Endodermal cell (in vitro differentiated cells): ENCODE measurements around the gene LGR6. TPM values are rescaled to one million over a fixed set of nuclear protein-coding genes. Genes with fewer than 3 reads are reported as not detected.
"Not testable (repeated sequence)": the region's sequence is repeated elsewhere in the genome, so short reads cannot be mapped to it uniquely, and the experiment has no call there.

ENCODE experiments used
- DNase-seq: peaks from one replicate; pipeline ENCODE4 v3.0.0-alpha.2; 2017
- H3K27ac ChIP-seq: 2 replicates; pipeline ENCODE4 v1.5.1; 2013; ENCODE audit warnings: mild to moderate bottlenecking, low read depth, low read length, moderate library complexity
- H3K27me3 ChIP-seq: 2 replicates; pipeline ENCODE4 v1.6.1; 2013; ENCODE audit warnings: mild to moderate bottlenecking, low read length, moderate library complexity; ENCODE audit not compliant: insufficient read depth, control insufficient read depth, poor library complexity, severe bottlenecking
- H3K36me3 ChIP-seq: 2 replicates; pipeline ENCODE4 v1.7.0; 2013; ENCODE audit warnings: mild to moderate bottlenecking, low read length, moderate library complexity; ENCODE audit not compliant: control insufficient read depth, insufficient read depth
- H3K4me1 ChIP-seq: one replicate; pipeline ENCODE4 v1.7.0; 2013; ENCODE audit warnings: low read length; ENCODE audit not compliant: control insufficient read depth, insufficient read depth
- H3K4me3 ChIP-seq: 2 replicates; pipeline ENCODE4 v1.5.1; 2013; ENCODE audit warnings: mild to moderate bottlenecking, low read length, moderate library complexity
- H3K9ac ChIP-seq: 2 replicates; pipeline ENCODE4 v1.6.1; 2013; ENCODE audit warnings: mild to moderate bottlenecking, low read length, moderate library complexity; ENCODE audit not compliant: poor library complexity, severe bottlenecking; ENCODE audit errors: extremely low read depth
- H3K9me3 ChIP-seq: 2 replicates; pipeline ENCODE4 v1.6.1; 2013; ENCODE audit warnings: mild to moderate bottlenecking, low read length, moderate library complexity; ENCODE audit not compliant: control insufficient read depth
- H3K27ac Mint-ChIP-seq: 2 replicates; pipeline ENCODE4 v1.8.0; 2020; ENCODE audit warnings: mixed read lengths
- H3K27me3 Mint-ChIP-seq: 2 replicates; pipeline ENCODE4 v1.8.0; 2021; ENCODE audit warnings: mild to moderate bottlenecking, mixed read lengths; ENCODE audit not compliant: insufficient read depth
- H3K36me3 Mint-ChIP-seq: 2 replicates; pipeline ENCODE4 v1.8.0; 2020; ENCODE audit warnings: low read depth, mixed read lengths
- H3K4me1 Mint-ChIP-seq: 2 replicates; pipeline ENCODE4 v1.8.0; 2020; ENCODE audit warnings: mixed read lengths
- H3K4me3 Mint-ChIP-seq: 2 replicates; pipeline ENCODE4 v1.8.0; 2020; ENCODE audit warnings: mild to moderate bottlenecking, moderate library complexity, mixed read lengths
- H3K9me3 Mint-ChIP-seq: 2 replicates; pipeline ENCODE4 v1.8.0; 2020; ENCODE audit warnings: mild to moderate bottlenecking, mixed read lengths
- CTCF ChIP-seq: fragments of 200-600 bp; sonication (generic); conservative IDR thresholded peaks from 2 replicates; pipeline ENCODE4 v1.5.0; 2021; ENCODE audit warnings: antibody characterized with exemption, mild to moderate bottlenecking
- WGBS, 2 experiments: methylation state at CpG; one replicate each; pipeline versions ENCODE4 v1.1.5 to v1.1.7; 2013; ENCODE audit warnings: missing lambda C conversion rate in 2 of 2, mixed read lengths in 1 of 2; ENCODE audit not compliant: insufficient coverage in 1 of 2, insufficient read length in 1 of 2; 5-methylcytosine and 5-hydroxymethylcytosine counted together
- total RNA-seq, 2 donors: library from RNA; stranded (reverse); fragmentation: NEBNext Ultra II Directional in 1 of 2; extraction: Animal tissue kit (Norgen Biotek cat#: 25700) in 1 of 2; gene quantifications; 2 replicates in 1 of 2; 3 replicates in 1 of 2; pipeline ENCODE4 v1.2.1, GENCODE V29; 2021

LGR6 gene
- total RNA-seq, 2 donors from 2014 or later = 0.73 to 1.5 TPM

GRCh38 chr1:202349206-202349928 lies 155.8 kb downstream of the LGR6 start:
- Histone ChIP-seq H3K36me3 (no peaks in the 10 kb centered on the region), H3K9ac (peak overlapping the region; percentile 97), H3K27me3 (no peaks in the 10 kb centered on the region), H3K4me3 (peak overlapping the region; percentile 91), H3K9me3 (no peaks in the 10 kb centered on the region), H3K27ac (peak overlapping the region; percentile 77), H3K4me1 (no peaks in the 10 kb centered on the region)
- TF ChIP-seq CTCF = no peak
- Mint-ChIP-seq H3K9me3 (no peaks in the 10 kb centered on the region), H3K4me3 (peak overlapping the region; percentile 90), H3K4me1 (peaks cover 18% of the 10 kb centered on the region), H3K27ac (peak overlapping the region; percentile 93), H3K36me3 (no peaks in the 10 kb centered on the region), H3K27me3 (no peaks in the 10 kb centered on the region)
- no peak for DNase-seq
- 7 to 14% methylated on average over 6 to 12 of the region's 12 CpGs for WGBS, 2 experiments

GRCh38 chr1:202351725-202352124 lies 158.1 kb downstream of the LGR6 start:
- no peak for DNase-seq
- 69 to 78% methylated on average over 2 of the region's 2 CpGs for WGBS, 2 experiments
- no peaks in the 10 kb centered on the region for H3K27me3 Mint-ChIP-seq
- H3K9me3 ChIP-seq = no peaks in the 10 kb centered on the region
- peaks cover 18% of the 10 kb centered on the region for H3K4me1 Mint-ChIP-seq
- no peaks in the 10 kb centered on the region for H3K36me3 ChIP-seq
- H3K9ac ChIP-seq = no peak overlapping the region
- H3K27ac ChIP-seq = no peak overlapping the region
- no peaks in the 10 kb centered on the region for H3K36me3 Mint-ChIP-seq
- TF ChIP-seq CTCF = no peak
- no peak overlapping the region for H3K27ac Mint-ChIP-seq
- H3K9me3 Mint-ChIP-seq = no peaks in the 10 kb centered on the region
- no peaks in the 10 kb centered on the region for H3K27me3 ChIP-seq
- H3K4me1 ChIP-seq = no peaks in the 10 kb centered on the region
- no peak overlapping the region for H3K4me3 Mint-ChIP-seq
- H3K4me3 ChIP-seq = no peak overlapping the region

GRCh38 chr1:202352583-202353197 lies 159.1 kb downstream of the LGR6 start:
- peaks cover 18% of the 10 kb centered on the region for H3K4me1 Mint-ChIP-seq
- not testable (repeated sequence) for H3K4me3 Mint-ChIP-seq, H3K4me1 ChIP-seq, H3K27ac Mint-ChIP-seq, H3K27me3 ChIP-seq, H3K9ac ChIP-seq, H3K27ac ChIP-seq, H3K36me3 ChIP-seq, H3K4me3 ChIP-seq, H3K36me3 Mint-ChIP-seq, DNase-seq, H3K27me3 Mint-ChIP-seq, H3K9me3 Mint-ChIP-seq, H3K9me3 ChIP-seq
- WGBS, 2 experiments = 95 to 97% methylated on average over 9 to 11 of the region's 11 CpGs
